GM12878 (cell line): ENCODE measurements around the gene UNC5B. TPM values are rescaled to one million over a fixed set of nuclear protein-coding genes. Genes with fewer than 3 reads are reported as not detected.

Experiments
- ATAC-seq: fragments of 200-7000 bp; cut with Tn5 transposase; 3 replicates; pipeline ENCODE4 v1.9.1; 2020; ENCODE audit warnings: mild to moderate bottlenecking, moderate library complexity
- BruUV-seq: library from RNA; stranded (reverse); fragments of 400-500 nt; replicated peaks from 2 replicates; lab custom pipeline; 2021; lab: Mats Ljungman, UMichigan
- CTCF ChIA-PET: fragments of 300-600 bp; sonication (Branson Sonifier 250); formaldehyde crosslinking; extraction: SDS; loops from one replicate; lab custom pipeline; 2021; ENCODE audit warnings: inconsistent platforms; lab: Yijun Ruan, JAX
- POLR2A ChIA-PET: fragments of 350-600 bp; formaldehyde crosslinking; extraction: SDS; loops from one replicate; lab custom pipeline; 2021; ENCODE audit warnings: inconsistent platforms; lab: Charles Lee
- RAD21 ChIA-PET: fragments of 300-600 bp; sonication (Branson Sonifier 250); formaldehyde crosslinking; loops from one replicate; lab custom pipeline; 2023; ENCODE audit warnings: antibody characterized with exemption; ENCODE audit not compliant: unreplicated experiment; lab: Charles Lee
- SMC1A ChIA-PET: fragments of 300-600 bp; sonication (Branson Sonifier 250); formaldehyde crosslinking; loops from one replicate; lab custom pipeline; 2023; ENCODE audit not compliant: unreplicated experiment, uncharacterized antibody; lab: Charles Lee
- DNase-seq: peaks from one replicate; pipeline ENCODE4 v3.0.0-alpha.2; 2011; ENCODE audit warnings: low read depth, low spot score
- FAIRE-seq: peaks from 3 replicates; lab custom pipeline; 2011; peaks lifted over from hg19 to GRCh38; lab: Jason Lieb, UNC
- H2AFZ ChIP-seq: 2 replicates; pipeline ENCODE4 v1.6.0; 2011; ENCODE audit warnings: low read depth, low read length, control low read depth; ENCODE audit not compliant: control insufficient read depth
- H3K27ac ChIP-seq: 2 replicates; pipeline ENCODE4 v1.5.1; 2011; ENCODE audit warnings: control low read depth; ENCODE audit not compliant: control insufficient read depth, insufficient read depth
- H3K27me3 ChIP-seq, 2 experiments: replicated peaks in 1 of 2; 2 replicates each; pipeline versions ENCODE4 v1.6.0 to v1.6.1; 2011; ENCODE audit warnings: low read length in 1 of 2; ENCODE audit not compliant: control insufficient read depth in 2 of 2, insufficient read depth in 2 of 2
- H3K36me3 ChIP-seq, 2 experiments: 2 replicates each; pipeline ENCODE4 v1.5.1; 2011; ENCODE audit warnings: low read length in 1 of 2; ENCODE audit not compliant: control insufficient read depth in 2 of 2, insufficient read depth in 2 of 2
- H3K4me1 ChIP-seq: 2 replicates; pipeline ENCODE4 v1.6.1; 2011; ENCODE audit warnings: mild to moderate bottlenecking, low read length, moderate library complexity, mixed read lengths; ENCODE audit not compliant: control insufficient read depth, insufficient read depth
- H3K4me2 ChIP-seq: 2 replicates; pipeline ENCODE4 v1.6.0; 2011; ENCODE audit warnings: control low read depth; ENCODE audit not compliant: control insufficient read depth, insufficient read depth
- H3K4me3 ChIP-seq: fragments of 200-600 bp; sonication (generic); 2 replicates; pipeline ENCODE4 v1.5.1; 2016
- H3K79me2 ChIP-seq: 2 replicates; pipeline ENCODE4 v1.6.0; 2011; ENCODE audit warnings: low read length; ENCODE audit not compliant: control insufficient read depth, insufficient read depth
- H3K9ac ChIP-seq: 2 replicates; pipeline ENCODE4 v1.8.0; 2011; ENCODE audit warnings: low read length, control low read depth, mixed read lengths; ENCODE audit not compliant: control insufficient read depth, insufficient read depth
- H3K9me3 ChIP-seq: replicated peaks from 3 replicates; pipeline ENCODE4 v1.5.1; 2011; ENCODE audit warnings: mild to moderate bottlenecking, low read length; ENCODE audit not compliant: control insufficient read depth, insufficient read depth
- H4K20me1 ChIP-seq: 2 replicates; pipeline ENCODE4 v1.6.0; 2011; ENCODE audit not compliant: control insufficient read depth, insufficient read depth
- FOXK2 ChIP-seq: fragments of 450-650 bp; IDR thresholded peaks from 2 replicates; pipeline ENCODE4 v1.6.1; 2017; ENCODE audit warnings: mild to moderate bottlenecking, moderate library complexity
- KDM1A ChIP-seq: fragments of 200-600 bp; sonication (generic); IDR thresholded peaks from 2 replicates; pipeline ENCODE4 v1.6.1; 2016; ENCODE audit warnings: borderline replicate concordance
- SUZ12 ChIP-seq: fragments of 200-600 bp; sonication (generic); IDR thresholded peaks from one replicate; pipeline ENCODE4 v1.6.1; 2018; ENCODE audit warnings: antibody characterized with exemption, mild to moderate bottlenecking; ENCODE audit not compliant: unreplicated experiment
- WGBS: methylation state at CpG from one replicate; pipeline ENCODE4 v1.1.6; 2016; ENCODE audit warnings: low lambda C conversion rate; ENCODE audit not compliant: insufficient replicate concordance, insufficient coverage; ENCODE audit errors: missing lambda C conversion rate; 5-methylcytosine and 5-hydroxymethylcytosine counted together
- in situ Hi-C: fragments of 300-500 bp; cut with MboI; formaldehyde crosslinking; loops from 9 replicates; pipeline ENCODE4 v1.14.3; 2018; ENCODE audit warnings: mixed read lengths
- intact Hi-C: fragments of 100-400 bp; cut with micrococcal nuclease; formaldehyde crosslinking; loops from one replicate; pipeline ENCODE4 v1.14.2; 2022; ENCODE audit not compliant: unreplicated experiment
- polyA plus RNA-seq, 11 experiments: library from polyadenylated mRNA; depleted of rRNA in 4 of 11; unstranded in 6 of 11; stranded (reverse) in 5 of 11; fragments of >200 nt; fragmentation: Nextera tagmentation in 4 of 11; fragmentation: Illumina TruSeq in 1 of 11; extraction: Ambion mirVana in 4 of 11; extraction: Trizol in 1 of 11; gene quantifications; 1 replicate in 1 of 11; 2 replicates in 10 of 11; pipeline versions ENCODE4 v1.2.1 to v1.2.3, GENCODE V29; 2011 to 2016; ENCODE audit warnings: inconsistent platforms in 2 of 11, missing spikeins in 2 of 11, low read depth in 1 of 11
- total RNA-seq, 4 experiments: library from RNA; depleted of rRNA in 3 of 4; stranded (reverse); fragments of >200 nt in 3 of 4; fragmentation: Illumina TruSeq in 1 of 4; extraction: Trizol in 1 of 4; gene quantifications; 2 replicates each; pipeline versions ENCODE4 v1.2.1 to v1.2.3, GENCODE V29; 2013 to 2021
- TF ChIP-seq, protein P1 (sequence below): IDR thresholded peaks from 2 replicates; pipeline ENCODE4 v1.6.1; 2011; ENCODE audit warnings: borderline replicate concordance, low read depth, mild to moderate bottlenecking, moderate library complexity, mixed read lengths, low read length; ENCODE audit not compliant: insufficient read depth; ENCODE audit errors: extremely low read length
- TF ChIP-seq, protein P2 (sequence below): fragments of 450-650 bp; IDR thresholded peaks from 2 replicates; pipeline ENCODE4 v1.6.1; 2018; ENCODE audit warnings: mild to moderate bottlenecking, low read depth, moderate library complexity; ENCODE audit not compliant: partially characterized antibody

UNC5B gene
- total and polyA plus RNA-seq, 10 of the 15 experiments (the other 5 are each of a cell fraction or from before 2014, with no cell fraction given): 0.03 to 0.08 TPM; not detected in 8

DNA sequence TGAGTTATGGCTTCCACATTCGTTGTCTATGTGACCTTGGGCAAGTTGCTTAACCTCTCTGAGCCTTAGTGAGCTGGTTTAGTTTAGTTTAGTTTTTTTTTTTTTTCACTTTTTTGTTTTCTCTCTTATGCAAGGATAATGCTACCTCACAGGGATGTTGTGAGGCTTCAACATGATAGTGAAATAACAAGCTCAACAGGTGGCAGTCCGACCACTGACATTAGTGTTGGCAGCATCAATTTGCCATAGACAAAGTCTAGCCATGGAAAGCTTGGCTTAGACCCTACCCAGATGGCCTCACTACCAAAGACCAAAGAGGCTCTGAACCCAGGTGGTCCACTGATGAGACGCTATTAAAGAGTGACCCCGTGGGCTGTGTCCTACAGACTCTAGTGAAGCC, 27.2 kb upstream of the UNC5B start:
- BruUV-seq: no TSS peak
- DNase-seq: no peak
- WGBS: 0% methylated on average over 4 of the region's 4 CpGs
- POLR2A ChIA-PET: no interaction called here
- CTCF ChIA-PET: no interaction called here
- Histone ChIP-seq H3K4me2 (no peak overlapping the region), H3K27me3 (peaks cover 0 to 2% of the 10 kb centered on the region in 2 experiments; a peak in 3 of 4 replicates), H3K4me1 (no peaks in the 10 kb centered on the region), H3K36me3 (no peaks in the 10 kb centered on the region), H4K20me1 (no peaks in the 10 kb centered on the region), H3K9me3 (no peaks in the 10 kb centered on the region), H2AFZ (no peak overlapping the region), H3K4me3 (no peak overlapping the region), H3K27ac (no peak overlapping the region), H3K9ac (no peak overlapping the region), H3K79me2 (no peaks in the 10 kb centered on the region)
- intact Hi-C loops (no loop called here), in situ Hi-C loops (no loop called here)
- RAD21 ChIA-PET: no interaction called here
- ATAC-seq: no peak
- no peak for FAIRE-seq
- SMC1A ChIA-PET: no interaction called here
- TF ChIP-seq FOXK2 (no peak), SUZ12 (no peak), KDM1A (no peak)
- TF ChIP-seq, protein P1, sequence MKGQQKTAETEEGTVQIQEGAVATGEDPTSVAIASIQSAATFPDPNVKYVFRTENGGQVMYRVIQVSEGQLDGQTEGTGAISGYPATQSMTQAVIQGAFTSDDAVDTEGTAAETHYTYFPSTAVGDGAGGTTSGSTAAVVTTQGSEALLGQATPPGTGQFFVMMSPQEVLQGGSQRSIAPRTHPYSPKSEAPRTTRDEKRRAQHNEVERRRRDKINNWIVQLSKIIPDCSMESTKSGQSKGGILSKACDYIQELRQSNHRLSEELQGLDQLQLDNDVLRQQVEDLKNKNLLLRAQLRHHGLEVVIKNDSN: no peak
- TF ChIP-seq, protein P2, sequence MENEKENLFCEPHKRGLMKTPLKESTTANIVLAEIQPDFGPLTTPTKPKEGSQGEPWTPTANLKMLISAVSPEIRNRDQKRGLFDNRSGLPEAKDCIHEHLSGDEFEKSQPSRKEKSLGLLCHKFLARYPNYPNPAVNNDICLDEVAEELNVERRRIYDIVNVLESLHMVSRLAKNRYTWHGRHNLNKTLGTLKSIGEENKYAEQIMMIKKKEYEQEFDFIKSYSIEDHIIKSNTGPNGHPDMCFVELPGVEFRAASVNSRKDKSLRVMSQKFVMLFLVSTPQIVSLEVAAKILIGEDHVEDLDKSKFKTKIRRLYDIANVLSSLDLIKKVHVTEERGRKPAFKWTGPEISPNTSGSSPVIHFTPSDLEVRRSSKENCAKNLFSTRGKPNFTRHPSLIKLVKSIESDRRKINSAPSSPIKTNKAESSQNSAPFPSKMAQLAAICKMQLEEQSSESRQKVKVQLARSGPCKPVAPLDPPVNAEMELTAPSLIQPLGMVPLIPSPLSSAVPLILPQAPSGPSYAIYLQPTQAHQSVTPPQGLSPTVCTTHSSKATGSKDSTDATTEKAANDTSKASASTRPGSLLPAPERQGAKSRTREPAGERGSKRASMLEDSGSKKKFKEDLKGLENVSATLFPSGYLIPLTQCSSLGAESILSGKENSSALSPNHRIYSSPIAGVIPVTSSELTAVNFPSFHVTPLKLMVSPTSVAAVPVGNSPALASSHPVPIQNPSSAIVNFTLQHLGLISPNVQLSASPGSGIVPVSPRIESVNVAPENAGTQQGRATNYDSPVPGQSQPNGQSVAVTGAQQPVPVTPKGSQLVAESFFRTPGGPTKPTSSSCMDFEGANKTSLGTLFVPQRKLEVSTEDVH: no peak
